HuH-7 (cell line): ENCODE data around the gene FGF8.

Experiments used
- DNase-seq: peaks from one replicate; pipeline ENCODE4 v3.0.0; 2011; ENCODE audit warnings: low spot score

Gene FGF8

DNA sequence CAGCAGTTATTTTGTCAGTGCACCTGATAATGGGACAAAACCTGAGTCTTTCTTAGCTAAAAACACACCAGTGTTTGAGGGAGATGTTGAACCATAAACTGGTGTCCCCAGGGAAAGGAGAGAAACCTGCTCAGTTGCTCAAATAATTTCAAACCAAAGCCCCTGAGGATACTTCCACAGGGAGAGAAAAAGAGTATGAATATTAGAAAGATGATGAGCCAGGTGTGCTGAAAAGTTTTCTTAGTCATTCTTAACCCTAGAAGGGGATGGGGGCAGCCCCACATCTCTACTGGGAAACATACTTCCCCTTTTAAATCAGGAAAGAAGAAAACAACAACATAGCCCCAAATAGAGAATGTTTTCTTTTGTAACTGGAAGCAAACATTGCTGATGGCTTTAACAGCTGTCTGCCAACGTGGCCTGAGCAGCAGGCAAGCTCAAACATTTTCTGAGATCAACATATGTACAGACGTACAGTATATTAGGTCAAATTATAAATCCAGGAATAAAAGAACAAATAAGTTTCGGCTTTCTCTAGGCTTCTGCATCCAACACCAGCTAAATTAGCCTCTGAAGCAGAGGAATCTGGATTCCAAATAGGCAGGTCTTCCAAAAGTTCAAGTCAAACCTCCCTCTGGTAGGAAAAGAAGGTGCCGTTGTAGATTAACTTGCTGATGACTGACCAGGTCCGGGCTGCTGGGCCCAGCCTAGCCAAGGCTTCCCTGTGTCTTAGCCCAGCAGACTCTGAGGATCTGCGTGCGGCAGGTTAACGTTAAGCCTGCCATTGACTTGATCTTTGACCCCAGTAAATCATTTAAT, 50.4 kb downstream of the FGF8 start:
- no peak for DNase-seq

DNA sequence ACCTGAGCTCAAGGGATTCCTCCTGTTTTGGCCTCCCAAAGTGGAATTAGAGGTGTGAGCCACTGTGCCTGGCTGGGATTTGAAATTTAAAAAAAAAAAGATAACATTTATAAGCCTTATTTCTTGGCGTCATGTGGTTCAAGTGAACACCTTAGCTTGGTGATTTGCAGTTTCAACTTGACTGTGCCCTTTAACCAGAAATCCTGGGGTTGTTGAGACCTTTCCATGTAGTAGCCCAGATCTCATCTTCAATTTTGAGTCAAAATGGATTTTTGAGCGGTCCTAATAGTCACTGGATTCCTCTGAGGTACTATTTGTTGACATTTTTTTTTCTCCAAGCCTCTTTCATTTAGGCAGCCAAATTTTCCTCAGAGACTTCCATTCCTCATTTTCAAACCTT, 51.5 kb downstream of the FGF8 start:
- DNase-seq, result no peak

GRCh38 chr10:101723176-101723575, 52.7 kb downstream of the FGF8 start:
- no peak for DNase-seq

DNA sequence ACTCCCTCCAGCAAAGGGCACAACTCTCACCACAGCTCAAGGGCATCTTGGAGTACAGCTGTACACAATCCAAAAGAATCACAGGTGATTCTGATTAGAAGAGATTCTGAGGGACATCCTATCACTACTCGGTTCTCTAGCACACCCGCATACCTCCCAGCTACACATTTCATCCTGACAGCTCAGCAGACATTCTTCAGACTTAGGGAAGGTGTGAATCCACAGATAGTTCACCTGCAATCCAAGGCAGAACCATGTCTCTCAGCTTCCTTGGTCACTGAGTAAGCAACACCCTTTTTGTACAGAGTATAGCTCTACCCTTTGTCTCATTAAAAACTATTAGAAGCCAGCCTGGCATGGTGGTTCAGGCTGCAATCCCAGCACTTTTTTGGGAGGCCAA, 54.1 kb downstream of the FGF8 start:
- no peak for DNase-seq

- no peak for DNase-seq
Observed at GRCh38 chr10:101720606-101721230, 55.2 kb downstream of the FGF8 start.
